GM20000 (cell line): ENCODE measurements around the gene ARPC4.

Source experiments
- DNase-seq: peaks from one replicate; pipeline ENCODE4 v3.0.0; 2012; ENCODE audit warnings: low spot score
- CTCF ChIP-seq: IDR thresholded peaks from 2 replicates; pipeline ENCODE4 v1.5.1; 2012; ENCODE audit warnings: mild to moderate bottlenecking, control low read depth; ENCODE audit errors: extremely low read depth, missing control alignments

Gene ARPC4

GRCh38 chr3:9780458-9780812 lies 12.4 kb upstream of the ARPC4 start:
- no peak for TF ChIP-seq CTCF
- no peak for DNase-seq

GRCh38 chr3:9780910-9781309 lies 12.0 kb upstream of the ARPC4 start:
- TF ChIP-seq CTCF, result no peak
- no peak for DNase-seq

GRCh38 chr3:9781551-9781950 lies 11.3 kb upstream of the ARPC4 start:
- no peak for DNase-seq
- TF ChIP-seq CTCF, result no peak

- no peak for DNase-seq
- TF ChIP-seq CTCF, result no peak
These were observed 10.8 kb upstream of the ARPC4 start for GRCh38 chr3:9781978-9782603.

- no peak for DNase-seq
These were observed 10.1 kb upstream of the ARPC4 start for GRCh38 chr3:9782770-9783169.

GRCh38 chr3:9783954-9784353 lies 8.9 kb upstream of the ARPC4 start:
- TF ChIP-seq CTCF, result no peak

More at GRCh38 chr3:9782770-9783169, 10.1 kb upstream of the ARPC4 start:
- peak; percentile 4 for TF ChIP-seq CTCF

GRCh38 chr3:9784965-9785364 lies 7.9 kb upstream of the ARPC4 start:
- TF ChIP-seq CTCF, result no peak
- no peak for DNase-seq

More at GRCh38 chr3:9783954-9784353, 8.9 kb upstream of the ARPC4 start:
- DNase-seq, result no peak
